ENCODE results near the gene SPTB. TPM values are rescaled to one million over a fixed set of nuclear protein-coding genes. Genes with fewer than 3 reads are reported as not detected.

Gene SPTB
- total RNA-seq, 1 experiment from 2014 or later = 0.13 TPM

DNA sequence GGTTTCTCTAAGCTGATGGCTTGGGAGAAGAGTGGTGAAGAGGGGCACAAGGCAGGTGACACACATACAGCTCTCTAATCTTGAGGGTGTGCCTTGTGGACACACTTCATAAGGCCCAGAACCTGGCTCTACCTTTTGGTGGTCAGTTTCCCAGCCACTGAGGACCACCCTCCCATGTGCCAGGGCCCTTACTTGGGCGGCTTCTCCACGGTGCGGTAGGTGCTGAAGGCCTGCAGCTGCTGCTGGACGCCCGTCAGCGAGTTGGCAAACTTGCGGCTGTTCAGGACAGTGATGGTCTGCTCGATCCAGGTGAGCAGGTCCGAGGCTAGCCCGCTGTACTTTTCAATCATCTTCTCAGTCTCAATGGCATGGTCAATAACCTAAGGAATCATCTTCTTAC lies 80.2 kb downstream of the SPTB start:
- DNase-seq (ENCODE audit: low read depth, low spot score) (no peak), ATAC-seq (no peak)
- in situ Hi-C loops (cut with HindIII; ENCODE audit: low pct_unique_long_range_greater_than_20kb, low sequenced_read_pairs) = no loop called here
- Histone ChIP-seq H3K9me3 (ENCODE audit: control insufficient read depth, insufficient read depth, low read depth, low read length) (no peaks in the 10 kb centered on the region), H3K4me1 (ENCODE audit: control insufficient read depth, insufficient read depth, low read length) (no peaks in the 10 kb centered on the region), H3K27ac (ENCODE audit: low read length) (no peak overlapping the region), H3K27me3 (ENCODE audit: control insufficient read depth, insufficient read depth, low read length) (no peaks in the 10 kb centered on the region; the same call in 1 of the 2 replicates), H3K36me3 (ENCODE audit: control insufficient read depth, insufficient read depth, low read length) (no peaks in the 10 kb centered on the region), H3K4me3 (ENCODE audit: low read depth in 2 of 2, low read length in 2 of 2) (no peak overlapping the region)
- TF ChIP-seq POLR2AphosphoS5 (IDR thresholded peaks at IDR 0.05; ENCODE audit: low read depth, low read length) (no peak), TCF7L2 (IDR thresholded peaks at IDR 0.05; ENCODE audit: low read depth, low read length) (no peak)
- TF ChIP-seq, protein P1, sequence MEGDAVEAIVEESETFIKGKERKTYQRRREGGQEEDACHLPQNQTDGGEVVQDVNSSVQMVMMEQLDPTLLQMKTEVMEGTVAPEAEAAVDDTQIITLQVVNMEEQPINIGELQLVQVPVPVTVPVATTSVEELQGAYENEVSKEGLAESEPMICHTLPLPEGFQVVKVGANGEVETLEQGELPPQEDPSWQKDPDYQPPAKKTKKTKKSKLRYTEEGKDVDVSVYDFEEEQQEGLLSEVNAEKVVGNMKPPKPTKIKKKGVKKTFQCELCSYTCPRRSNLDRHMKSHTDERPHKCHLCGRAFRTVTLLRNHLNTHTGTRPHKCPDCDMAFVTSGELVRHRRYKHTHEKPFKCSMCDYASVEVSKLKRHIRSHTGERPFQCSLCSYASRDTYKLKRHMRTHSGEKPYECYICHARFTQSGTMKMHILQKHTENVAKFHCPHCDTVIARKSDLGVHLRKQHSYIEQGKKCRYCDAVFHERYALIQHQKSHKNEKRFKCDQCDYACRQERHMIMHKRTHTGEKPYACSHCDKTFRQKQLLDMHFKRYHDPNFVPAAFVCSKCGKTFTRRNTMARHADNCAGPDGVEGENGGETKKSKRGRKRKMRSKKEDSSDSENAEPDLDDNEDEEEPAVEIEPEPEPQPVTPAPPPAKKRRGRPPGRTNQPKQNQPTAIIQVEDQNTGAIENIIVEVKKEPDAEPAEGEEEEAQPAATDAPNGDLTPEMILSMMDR (IDR thresholded peaks at IDR 0.05) = no peak
- ChIA-PET POLR2A (no interaction called here), CTCF (interaction anchor here (0.8 kb wide), 1 partner anchor 92 kb away, joined by 3 read pairs; no protein-coding TSS in a partner anchor)
- intact Hi-C loops (cut with micrococcal nuclease; ENCODE audit: unreplicated experiment) = no loop called here
- no TSS peak for BruUV-seq (replicated peaks)

DNA sequence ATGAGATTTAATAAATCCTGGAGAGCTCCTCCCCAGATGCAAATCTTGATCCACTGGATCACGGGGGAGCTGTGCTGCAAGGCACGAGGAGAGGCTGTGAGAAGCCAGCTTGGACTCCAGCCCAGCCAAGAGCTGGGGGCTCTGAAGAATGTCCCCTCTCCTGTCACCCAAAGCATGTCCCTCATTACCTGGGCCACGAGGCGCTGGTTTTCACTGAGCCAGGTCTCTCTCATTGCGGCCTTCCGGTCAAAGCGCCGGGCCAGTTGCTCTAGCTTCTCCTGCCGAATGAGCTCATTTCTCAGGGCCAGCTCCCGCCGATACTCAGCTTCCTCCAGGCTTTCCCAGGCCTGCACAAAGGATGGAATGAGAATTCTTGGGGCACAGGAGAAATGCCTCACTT lies 83.3 kb downstream of the SPTB start:
- Histone ChIP-seq H3K4me3 (ENCODE audit: low read depth in 2 of 2, low read length in 2 of 2) (no peak overlapping the region), H3K27ac (ENCODE audit: low read length) (no peak overlapping the region), H3K36me3 (ENCODE audit: control insufficient read depth, insufficient read depth, low read length) (no peaks in the 10 kb centered on the region), H3K4me1 (ENCODE audit: control insufficient read depth, insufficient read depth, low read length) (no peaks in the 10 kb centered on the region), H3K27me3 (ENCODE audit: control insufficient read depth, insufficient read depth, low read length) (no peaks in the 10 kb centered on the region), H3K9me3 (ENCODE audit: control insufficient read depth, insufficient read depth, low read depth, low read length) (no peaks in the 10 kb centered on the region)
- POLR2A ChIA-PET = no interaction called here
- no peak for ATAC-seq
- TF ChIP-seq TCF7L2 (IDR thresholded peaks at IDR 0.05; ENCODE audit: low read depth, low read length) (no peak), POLR2AphosphoS5 (IDR thresholded peaks at IDR 0.05; ENCODE audit: low read depth, low read length) (no peak), SIN3A (IDR thresholded peaks at IDR 0.05; ENCODE audit: borderline replicate concordance, insufficient read depth, low read depth, low read length) (no peak)
- TF ChIP-seq, protein P1 (IDR thresholded peaks at IDR 0.05) = no peak
- TF ChIP-seq, protein P2, sequence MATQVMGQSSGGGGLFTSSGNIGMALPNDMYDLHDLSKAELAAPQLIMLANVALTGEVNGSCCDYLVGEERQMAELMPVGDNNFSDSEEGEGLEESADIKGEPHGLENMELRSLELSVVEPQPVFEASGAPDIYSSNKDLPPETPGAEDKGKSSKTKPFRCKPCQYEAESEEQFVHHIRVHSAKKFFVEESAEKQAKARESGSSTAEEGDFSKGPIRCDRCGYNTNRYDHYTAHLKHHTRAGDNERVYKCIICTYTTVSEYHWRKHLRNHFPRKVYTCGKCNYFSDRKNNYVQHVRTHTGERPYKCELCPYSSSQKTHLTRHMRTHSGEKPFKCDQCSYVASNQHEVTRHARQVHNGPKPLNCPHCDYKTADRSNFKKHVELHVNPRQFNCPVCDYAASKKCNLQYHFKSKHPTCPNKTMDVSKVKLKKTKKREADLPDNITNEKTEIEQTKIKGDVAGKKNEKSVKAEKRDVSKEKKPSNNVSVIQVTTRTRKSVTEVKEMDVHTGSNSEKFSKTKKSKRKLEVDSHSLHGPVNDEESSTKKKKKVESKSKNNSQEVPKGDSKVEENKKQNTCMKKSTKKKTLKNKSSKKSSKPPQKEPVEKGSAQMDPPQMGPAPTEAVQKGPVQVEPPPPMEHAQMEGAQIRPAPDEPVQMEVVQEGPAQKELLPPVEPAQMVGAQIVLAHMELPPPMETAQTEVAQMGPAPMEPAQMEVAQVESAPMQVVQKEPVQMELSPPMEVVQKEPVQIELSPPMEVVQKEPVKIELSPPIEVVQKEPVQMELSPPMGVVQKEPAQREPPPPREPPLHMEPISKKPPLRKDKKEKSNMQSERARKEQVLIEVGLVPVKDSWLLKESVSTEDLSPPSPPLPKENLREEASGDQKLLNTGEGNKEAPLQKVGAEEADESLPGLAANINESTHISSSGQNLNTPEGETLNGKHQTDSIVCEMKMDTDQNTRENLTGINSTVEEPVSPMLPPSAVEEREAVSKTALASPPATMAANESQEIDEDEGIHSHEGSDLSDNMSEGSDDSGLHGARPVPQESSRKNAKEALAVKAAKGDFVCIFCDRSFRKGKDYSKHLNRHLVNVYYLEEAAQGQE (IDR thresholded peaks at IDR 0.05; ENCODE audit: insufficient read depth in 1 of 2, low read depth in 2 of 2, low read length in 1 of 2) = no peak
- CTCF ChIA-PET = no interaction called here
- DNase-seq (ENCODE audit: low read depth, low spot score) = no peak
- intact Hi-C loops (cut with micrococcal nuclease; ENCODE audit: unreplicated experiment) (no loop called here), in situ Hi-C loops (cut with HindIII; ENCODE audit: low pct_unique_long_range_greater_than_20kb, low sequenced_read_pairs) (no loop called here)
- BruUV-seq (replicated peaks) = no TSS peak
